MM.1S (cell line): ENCODE measurements around the gene MYLK.

Source experiments
- DNase-seq: peaks from one replicate; pipeline ENCODE4 v3.0.0-alpha.2; 2015
- H2AFZ ChIP-seq: fragments of 300-600 bp; sonication (generic); 2 replicates; pipeline ENCODE4 v1.6.0; 2016; ENCODE audit warnings: antibody characterized with exemption, low read length
- H3F3A ChIP-seq: fragments of 300-600 bp; sonication (generic); 2 replicates; pipeline ENCODE4 v1.6.1; 2016; ENCODE audit warnings: mild to moderate bottlenecking, antibody characterized with exemption, low read length, moderate library complexity, mixed read lengths; ENCODE audit not compliant: insufficient read depth
- H3K27ac ChIP-seq: fragments of 300-600 bp; sonication (generic); 2 replicates; pipeline ENCODE4 v1.5.1; 2016; ENCODE audit warnings: mild to moderate bottlenecking, low read length
- H3K27me3 ChIP-seq: fragments of 300-600 bp; sonication (generic); replicated peaks from 2 replicates; pipeline ENCODE4 v1.6.0; 2016; ENCODE audit warnings: low read length; ENCODE audit not compliant: insufficient read depth
- H3K36me3 ChIP-seq: fragments of 300-600 bp; sonication (generic); replicated peaks from 2 replicates; pipeline ENCODE4 v1.6.1; 2016; ENCODE audit warnings: mild to moderate bottlenecking, low read length, mixed read lengths; ENCODE audit not compliant: insufficient read depth
- H3K4me1 ChIP-seq: fragments of 300-600 bp; sonication (generic); 2 replicates; pipeline ENCODE4 v1.6.1; 2016; ENCODE audit warnings: low read length, mixed read lengths
- H3K4me2 ChIP-seq: fragments of 300-600 bp; sonication (generic); 2 replicates; pipeline ENCODE4 v1.6.0; 2016; ENCODE audit warnings: low read depth, low read length
- H3K4me3 ChIP-seq: fragments of 300-600 bp; sonication (generic); 2 replicates; pipeline ENCODE4 v1.5.1; 2016; ENCODE audit warnings: low read length, mixed read lengths
- H3K79me2 ChIP-seq: fragments of 300-600 bp; sonication (generic); 2 replicates; pipeline ENCODE4 v1.6.1; 2016; ENCODE audit warnings: mixed run types, low read length, mixed read lengths
- H3K9ac ChIP-seq: fragments of 300-600 bp; sonication (generic); 2 replicates; pipeline ENCODE4 v1.6.1; 2016; ENCODE audit warnings: low read length, mixed read lengths
- H3K9me2 ChIP-seq: fragments of 300-600 bp; sonication (generic); replicated peaks from 2 replicates; pipeline ENCODE4 v1.6.1; 2016; ENCODE audit warnings: mild to moderate bottlenecking, low read length, mixed read lengths; ENCODE audit not compliant: insufficient read depth
- H3K9me3 ChIP-seq: fragments of 300-600 bp; sonication (generic); replicated peaks from 2 replicates; pipeline ENCODE4 v1.6.1; 2016; ENCODE audit warnings: mild to moderate bottlenecking, low read length, mixed read lengths; ENCODE audit not compliant: insufficient read depth
- H4K20me1 ChIP-seq: fragments of 300-600 bp; sonication (generic); 2 replicates; pipeline ENCODE4 v1.6.1; 2016; ENCODE audit warnings: mild to moderate bottlenecking, low read length, moderate library complexity, mixed read lengths; ENCODE audit not compliant: insufficient read depth
- CTCF ChIP-seq: fragments of 300-600 bp; sonication (generic); IDR thresholded peaks from 2 replicates; pipeline ENCODE4 v1.5.1; 2016; ENCODE audit warnings: antibody characterized with exemption, low read length, mixed read lengths
- EZH2 ChIP-seq: fragments of 300-600 bp; sonication (generic); optimal IDR thresholded peaks from 2 replicates; pipeline ENCODE3; 2017; ENCODE audit warnings: low read depth, mild to moderate bottlenecking, antibody characterized with exemption, low read length, mixed read lengths
- EZH2phosphoT487 ChIP-seq: fragments of 300-600 bp; sonication (generic); IDR thresholded peaks from 2 replicates; pipeline ENCODE4 v1.6.1; 2018; ENCODE audit warnings: antibody characterized with exemption, low read length

Gene MYLK

DNA sequence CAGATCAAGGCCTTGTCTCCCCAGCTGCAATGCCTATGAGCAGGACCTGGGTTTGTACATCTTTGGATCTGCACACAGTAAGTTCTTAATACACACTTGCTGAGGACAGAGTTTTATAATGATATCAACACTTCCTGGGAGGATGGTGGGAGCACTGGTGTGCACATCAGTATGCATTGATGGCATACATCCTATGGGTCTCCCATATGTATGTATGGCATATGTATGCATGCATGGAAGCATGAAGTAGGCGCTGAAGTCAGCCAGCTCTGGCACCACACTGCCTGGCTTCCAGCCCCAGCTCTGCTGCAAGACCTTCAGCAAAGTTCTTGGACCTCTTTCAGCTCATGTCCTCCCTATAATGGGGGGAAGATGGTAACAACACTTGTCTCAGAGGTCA lies 68.2 kb downstream of the MYLK start:
- H3K4me3 ChIP-seq: no peak overlapping the region
- H3K27me3 ChIP-seq: no peaks in the 10 kb centered on the region
- H3K36me3 ChIP-seq: no peaks in the 10 kb centered on the region
- H2AFZ ChIP-seq: no peak overlapping the region
- TF ChIP-seq EZH2phosphoT487: no peak
- TF ChIP-seq CTCF: no peak
- no peak for TF ChIP-seq EZH2
- H3K79me2 ChIP-seq: no peaks in the 10 kb centered on the region
- no peak for DNase-seq
- H3K9me3 ChIP-seq: no peaks in the 10 kb centered on the region
- H3K9me2 ChIP-seq: no peaks in the 10 kb centered on the region
- no peak overlapping the region for H3K27ac ChIP-seq
- no peak overlapping the region for H3K9ac ChIP-seq
- H3K4me2 ChIP-seq: no peak overlapping the region
- H3K4me1 ChIP-seq: no peaks in the 10 kb centered on the region
- no peaks in the 10 kb centered on the region for H4K20me1 ChIP-seq
- H3F3A ChIP-seq: no peaks in the 10 kb centered on the region

- Histone ChIP-seq H3K79me2 (no peaks in the 10 kb centered on the region), H3F3A (no peaks in the 10 kb centered on the region), H3K36me3 (no peaks in the 10 kb centered on the region), H3K4me3 (no peak overlapping the region), H4K20me1 (no peaks in the 10 kb centered on the region), H3K9ac (no peak overlapping the region), H3K27me3 (no peaks in the 10 kb centered on the region), H3K9me2 (no peaks in the 10 kb centered on the region), H3K27ac (no peak overlapping the region), H3K4me1 (no peaks in the 10 kb centered on the region), H2AFZ (no peak overlapping the region), H3K9me3 (no peaks in the 10 kb centered on the region), H3K4me2 (no peak overlapping the region)
- TF ChIP-seq EZH2 (no peak), CTCF (no peak), EZH2phosphoT487 (no peak)
- no peak for DNase-seq
Measured at GRCh38 chr3:123813876-123814275, 70.3 kb downstream of the MYLK start.

GRCh38 chr3:123809597-123809996 lies 74.5 kb downstream of the MYLK start:
- Histone ChIP-seq H3K4me2 (no peak overlapping the region), H3K79me2 (no peaks in the 10 kb centered on the region), H3F3A (no peaks in the 10 kb centered on the region), H3K4me1 (no peaks in the 10 kb centered on the region), H3K9me2 (no peaks in the 10 kb centered on the region), H3K36me3 (no peaks in the 10 kb centered on the region), H3K9ac (no peak overlapping the region), H3K9me3 (no peaks in the 10 kb centered on the region), H3K27ac (no peak overlapping the region), H3K27me3 (no peaks in the 10 kb centered on the region), H3K4me3 (no peak overlapping the region), H4K20me1 (no peaks in the 10 kb centered on the region), H2AFZ (no peak overlapping the region)
- TF ChIP-seq EZH2phosphoT487 (no peak), EZH2 (no peak), CTCF (no peak)
- DNase-seq: no peak

DNA sequence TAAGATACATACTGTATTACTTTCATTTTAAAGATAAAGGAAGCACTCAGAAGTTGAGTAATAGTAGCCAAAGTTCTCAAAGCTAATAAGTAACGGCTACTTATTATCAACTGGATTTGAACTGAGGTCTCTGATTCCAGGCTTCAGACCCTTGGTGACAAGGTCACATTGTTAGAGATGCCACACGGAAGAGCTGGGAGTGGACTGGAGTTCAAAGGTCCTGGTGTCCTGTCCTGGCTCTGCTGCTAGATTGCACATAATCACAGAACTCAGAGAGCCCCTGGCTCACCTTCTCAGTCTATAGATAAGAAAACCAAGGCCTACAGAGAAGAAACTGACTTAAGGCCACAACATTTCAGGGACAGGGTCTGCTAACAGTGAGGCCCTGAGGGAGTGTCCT lies 75.3 kb downstream of the MYLK start:
- no peaks in the 10 kb centered on the region for H3K9me3 ChIP-seq
- no peak for DNase-seq
- H3K4me1 ChIP-seq: no peaks in the 10 kb centered on the region
- no peaks in the 10 kb centered on the region for H3F3A ChIP-seq
- no peak overlapping the region for H3K4me2 ChIP-seq
- H3K4me3 ChIP-seq: no peak overlapping the region
- H3K9ac ChIP-seq: no peak overlapping the region
- H3K27me3 ChIP-seq: no peaks in the 10 kb centered on the region
- H3K36me3 ChIP-seq: no peaks in the 10 kb centered on the region
- no peak overlapping the region for H3K27ac ChIP-seq
- H4K20me1 ChIP-seq: no peaks in the 10 kb centered on the region
- H2AFZ ChIP-seq: no peak overlapping the region
- TF ChIP-seq EZH2 (no peak), CTCF (no peak), EZH2phosphoT487 (no peak)
- H3K9me2 ChIP-seq: no peaks in the 10 kb centered on the region
- H3K79me2 ChIP-seq: no peaks in the 10 kb centered on the region
